Inflammatory macrophage treated with lipopolysaccharide for 4 hours (primary cell): Measurements from ENCODE around the gene MYOZ2.

ENCODE experiments used
- DNase-seq: peaks from one replicate; pipeline ENCODE4 v3.0.0-alpha.2; 2020

The MYOZ2 gene

DNA sequence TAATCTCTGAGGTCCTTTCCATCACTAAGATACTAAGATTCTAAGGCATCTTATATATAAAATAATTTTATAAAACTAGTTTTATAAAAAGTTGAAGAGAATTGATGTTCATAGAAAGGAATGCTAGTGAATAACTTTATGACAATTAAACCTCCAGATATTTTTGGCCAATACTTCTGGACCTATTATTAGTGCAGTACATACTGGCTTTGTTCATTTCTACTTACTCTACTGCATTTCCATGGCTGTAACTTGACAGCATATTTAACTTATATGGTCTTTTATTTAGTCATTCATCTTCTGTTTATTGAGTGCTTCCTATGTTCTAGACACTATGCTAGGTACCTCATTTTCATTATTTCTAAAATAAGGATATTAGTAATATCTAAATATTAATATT lies 70.1 kb downstream of the MYOZ2 start:
- no peak for DNase-seq

DNA sequence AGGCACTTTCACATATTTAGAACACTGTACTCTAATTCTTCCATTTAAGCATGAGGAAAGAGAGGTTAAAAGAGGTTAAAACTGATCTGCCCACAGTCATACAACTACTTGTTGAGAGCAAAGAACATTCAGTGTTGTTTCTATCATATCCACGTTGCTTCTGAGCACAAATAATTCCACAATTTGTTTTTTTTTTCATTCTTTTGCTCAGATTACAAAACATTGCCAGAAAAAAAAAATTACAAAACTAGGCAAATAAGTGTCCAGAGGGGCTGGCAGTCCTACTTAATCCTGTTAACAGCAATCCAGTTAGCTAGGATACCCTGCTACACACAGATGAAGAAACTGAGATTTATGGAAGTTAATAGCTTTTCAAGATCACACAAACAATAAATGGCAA lies 70.5 kb downstream of the MYOZ2 start:
- DNase-seq: no peak

DNA sequence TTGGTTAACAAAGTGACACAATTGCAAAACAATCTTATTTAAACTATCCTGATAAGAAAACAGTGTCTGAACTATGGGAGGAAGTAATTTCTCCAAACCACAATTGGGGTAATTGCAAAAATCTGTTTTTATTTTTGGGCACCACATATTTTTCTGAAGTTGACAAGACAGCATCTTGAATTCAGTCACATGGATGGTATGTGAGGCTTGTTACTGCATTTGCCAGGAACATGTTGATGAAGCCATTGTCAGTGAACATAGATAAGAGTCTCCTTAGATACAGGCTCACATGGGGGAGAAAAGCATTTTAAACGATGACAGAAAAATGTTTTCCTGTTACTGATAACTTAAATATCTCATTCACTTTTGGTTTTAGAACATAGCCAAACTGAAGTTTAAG lies 71.4 kb downstream of the MYOZ2 start:
- no peak for DNase-seq

DNA sequence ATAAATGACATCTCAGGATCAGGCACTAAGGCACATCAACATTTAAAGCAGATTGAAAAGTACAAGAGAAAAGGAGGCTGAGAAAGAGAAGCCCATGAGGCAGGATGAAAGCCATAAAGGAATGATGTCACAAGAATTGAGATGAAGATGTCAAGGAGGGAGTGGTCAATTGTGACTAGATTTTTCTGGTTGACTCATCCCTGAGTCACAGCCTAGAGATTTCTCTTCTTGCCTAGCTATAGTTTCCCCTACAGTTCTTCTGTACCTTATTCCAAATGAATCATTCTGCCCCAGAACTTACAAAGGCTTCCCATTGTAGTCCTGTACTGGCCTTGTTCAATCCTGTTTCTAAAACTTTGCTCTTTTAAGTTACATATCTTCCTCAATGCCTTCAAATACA lies 73.4 kb downstream of the MYOZ2 start:
- peak; percentile 93 for DNase-seq

DNA sequence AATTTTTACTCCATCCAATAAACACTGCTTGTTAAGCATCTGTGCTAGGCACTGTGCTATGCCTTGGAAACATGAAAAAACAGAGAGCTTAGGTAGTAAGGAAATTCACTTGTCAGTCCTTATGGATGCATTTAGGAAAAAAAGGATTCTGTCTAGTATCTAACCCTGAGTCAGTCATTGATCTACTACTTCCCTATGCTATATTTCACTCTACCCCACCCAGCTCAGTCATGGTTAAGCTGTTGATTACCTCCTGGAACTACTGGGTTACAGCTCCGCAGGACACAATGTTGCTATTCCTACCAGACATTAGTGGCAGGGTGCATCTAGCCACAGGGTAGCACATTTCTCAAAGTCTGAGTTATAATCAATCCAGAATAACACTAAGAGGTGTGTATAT lies 74.0 kb downstream of the MYOZ2 start:
- DNase-seq: peak; percentile 29

DNA sequence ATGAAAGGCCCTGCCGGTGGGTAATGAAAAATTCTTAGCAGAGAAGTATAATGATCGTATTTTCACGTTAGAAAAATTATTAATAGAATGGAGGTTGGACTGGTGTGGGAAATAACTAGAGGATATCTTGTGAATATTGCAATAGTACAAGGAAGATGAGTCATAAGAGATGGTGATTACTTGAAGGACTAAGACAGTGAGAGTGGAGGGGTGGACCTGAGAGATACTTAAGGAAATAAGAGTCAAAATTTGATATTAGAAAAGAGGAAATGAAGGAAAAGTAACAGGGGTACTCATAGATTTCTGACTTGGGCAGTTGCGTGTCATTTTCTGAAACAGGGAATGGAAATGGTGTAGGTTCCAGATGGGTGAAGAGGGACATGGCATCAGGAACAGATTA lies 75.1 kb downstream of the MYOZ2 start:
- peak; percentile 73 for DNase-seq

DNA sequence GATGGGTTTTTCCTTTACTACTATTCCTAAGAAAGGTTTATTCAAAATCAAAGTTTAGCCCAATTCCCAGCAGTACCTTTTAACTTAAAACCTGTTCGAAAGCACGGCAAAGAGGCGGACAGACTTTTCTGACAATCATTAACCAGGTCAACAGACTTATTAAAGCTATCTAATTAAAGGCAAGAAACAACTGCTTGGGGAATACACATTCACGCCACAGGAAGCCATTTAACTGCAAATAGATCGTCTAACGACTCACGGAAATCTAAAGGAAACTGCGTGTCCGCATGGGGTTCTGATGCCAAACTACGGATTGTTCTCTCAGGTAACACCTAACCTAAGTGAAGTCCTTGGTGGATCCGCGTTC lies 76.2 kb downstream of the MYOZ2 start:
- no peak for DNase-seq

DNA sequence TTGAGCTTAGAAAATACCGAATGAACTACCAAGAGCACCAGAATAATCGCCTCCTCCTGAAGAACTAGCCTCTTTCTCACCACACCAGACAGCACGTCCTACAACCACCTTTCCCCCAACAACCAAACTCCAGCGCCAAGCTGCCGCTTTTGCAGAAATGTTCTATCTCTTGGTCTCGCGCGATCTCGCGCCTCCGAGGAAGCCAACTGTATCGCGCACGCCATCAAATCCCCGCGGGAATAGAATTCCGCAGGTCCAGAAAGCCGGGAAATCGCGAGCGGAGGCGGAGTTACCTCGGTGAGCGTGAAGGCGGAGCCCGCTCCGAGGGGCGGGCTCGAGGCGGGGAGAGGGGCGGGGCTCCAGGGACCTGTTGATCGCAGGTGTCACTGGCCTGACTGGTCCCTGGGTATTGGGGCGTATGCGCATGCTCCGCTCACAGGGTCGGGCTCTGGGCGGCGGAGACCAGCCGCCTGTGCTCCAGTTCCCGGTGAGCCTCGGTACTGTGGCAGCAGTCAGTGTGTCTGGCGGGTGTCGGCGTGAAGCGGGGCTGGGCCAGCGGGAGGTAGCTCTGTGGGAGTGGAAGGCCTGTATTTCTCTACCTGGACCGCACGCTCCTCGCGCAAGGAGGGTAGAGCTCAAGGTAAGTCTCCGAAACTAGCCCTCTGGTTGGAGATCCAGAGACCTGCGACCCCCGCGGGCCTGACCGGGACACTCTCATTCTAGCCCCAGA lies 76.8 kb downstream of the MYOZ2 start, which contains the start of gene USP53:
USP53 (plus strand) TSS at position 480 of the 730 bp plus-strand sequence. CDS start 27,047 bp downstream, outside the sequence.
- DNase-seq: peak; percentile 88

DNA sequence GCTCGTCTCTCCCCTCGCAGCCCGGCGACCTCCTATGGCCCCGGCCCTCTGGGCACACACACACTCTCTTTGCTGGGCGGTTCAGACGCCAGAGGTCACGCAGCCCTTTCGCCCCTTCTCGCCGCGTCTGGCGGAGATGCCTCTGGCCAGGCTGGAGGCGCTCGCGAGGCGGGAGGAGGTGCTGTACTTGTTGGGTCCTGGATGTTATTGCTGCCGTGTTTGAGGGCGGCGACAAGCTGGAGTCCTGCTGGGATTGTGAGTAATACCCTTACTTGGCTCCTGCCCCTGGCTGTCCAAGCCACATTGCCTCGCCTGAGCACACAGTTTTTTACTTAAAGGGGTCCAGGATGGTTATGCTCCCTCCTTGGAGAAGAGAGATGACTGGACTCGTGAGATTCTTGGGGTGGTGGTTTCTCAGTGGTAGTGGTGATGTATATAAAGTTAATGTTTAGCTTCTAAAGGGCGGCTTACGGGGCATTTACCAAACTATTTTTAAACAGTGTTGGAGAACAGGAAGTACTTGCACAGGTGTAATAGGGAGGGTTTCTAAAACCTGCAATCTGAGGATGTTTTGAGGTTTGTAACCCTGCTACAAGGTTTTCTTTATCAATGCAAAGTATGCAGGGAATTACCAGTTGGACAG lies 77.5 kb downstream of the MYOZ2 start:
- peak; percentile 76 for DNase-seq

DNA sequence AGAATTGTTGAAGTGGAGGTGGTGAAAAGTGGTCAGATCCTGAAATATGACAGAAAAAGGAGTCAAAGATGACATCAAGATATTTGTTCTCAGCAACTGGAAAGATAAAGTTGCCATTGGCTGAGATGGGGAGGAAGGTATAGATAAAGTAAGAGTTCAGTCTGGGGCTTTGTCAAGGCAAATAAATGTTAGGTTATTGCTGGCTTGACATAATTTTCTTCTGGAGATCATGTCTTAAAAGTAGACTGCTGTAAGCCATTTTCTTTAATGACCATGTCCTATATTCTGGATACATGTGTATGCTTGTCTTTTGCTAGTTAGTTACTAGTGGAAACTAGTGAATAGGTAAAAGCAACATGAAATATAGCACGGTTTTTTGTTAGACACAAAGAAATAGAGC lies 82.5 kb downstream of the MYOZ2 start:
- DNase-seq: no peak

DNA sequence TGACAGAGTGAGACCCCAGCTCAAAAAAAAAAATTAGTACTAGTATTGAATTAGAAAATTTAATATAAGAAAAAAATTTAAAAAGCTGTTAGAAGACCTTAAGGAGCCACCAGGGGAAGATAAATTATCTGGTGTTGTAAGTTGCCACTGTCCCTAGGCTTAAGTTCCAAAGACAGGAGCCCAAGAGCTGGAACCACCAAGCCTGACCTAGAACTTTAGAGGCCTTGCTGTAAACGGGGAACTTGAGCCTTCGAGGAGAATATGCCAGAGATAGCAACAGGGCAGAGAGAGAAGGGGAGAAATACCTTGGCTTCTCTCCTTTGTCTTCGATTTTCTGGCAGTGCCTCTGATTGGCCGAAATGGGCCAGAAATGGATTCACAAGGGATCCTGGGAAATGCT lies 85.8 kb downstream of the MYOZ2 start:
- DNase-seq: no peak

DNA sequence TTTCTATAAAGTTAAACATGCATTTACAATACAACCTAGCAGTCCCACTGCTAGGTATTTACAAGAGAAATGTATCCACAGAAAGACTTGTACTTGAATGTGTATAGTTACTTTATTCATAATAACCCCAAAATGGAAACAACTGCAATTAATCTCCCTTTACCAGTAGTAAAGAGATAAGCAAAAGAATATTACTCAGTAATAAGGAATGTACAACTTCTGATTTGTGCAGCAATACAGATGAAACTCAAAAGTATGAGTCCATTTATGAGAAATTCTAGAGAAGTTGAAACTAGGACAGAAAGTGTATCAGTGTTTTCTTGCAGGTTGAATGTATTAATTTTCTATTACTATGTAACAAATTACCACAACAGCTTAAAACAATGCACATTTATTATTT lies 92.1 kb downstream of the MYOZ2 start:
- no peak for DNase-seq

DNA sequence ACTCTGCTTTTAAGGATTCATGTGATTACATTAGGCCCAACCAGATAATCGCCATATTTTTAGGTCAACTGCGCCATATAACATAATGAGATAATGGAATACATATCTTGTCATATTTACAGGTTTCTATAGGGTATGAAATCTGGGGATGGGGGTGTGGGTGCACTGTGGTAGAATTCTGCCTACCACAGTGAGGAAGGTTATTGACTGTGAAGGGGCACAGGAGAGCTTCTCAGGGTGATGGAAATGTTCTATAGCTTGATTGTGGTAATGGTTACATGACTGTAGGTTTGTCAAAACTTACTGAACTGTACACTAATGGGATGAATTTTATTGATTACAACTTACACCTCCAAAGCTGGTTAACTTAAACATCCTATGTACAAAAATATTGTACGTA lies 92.8 kb downstream of the MYOZ2 start:
- no peak for DNase-seq

DNA sequence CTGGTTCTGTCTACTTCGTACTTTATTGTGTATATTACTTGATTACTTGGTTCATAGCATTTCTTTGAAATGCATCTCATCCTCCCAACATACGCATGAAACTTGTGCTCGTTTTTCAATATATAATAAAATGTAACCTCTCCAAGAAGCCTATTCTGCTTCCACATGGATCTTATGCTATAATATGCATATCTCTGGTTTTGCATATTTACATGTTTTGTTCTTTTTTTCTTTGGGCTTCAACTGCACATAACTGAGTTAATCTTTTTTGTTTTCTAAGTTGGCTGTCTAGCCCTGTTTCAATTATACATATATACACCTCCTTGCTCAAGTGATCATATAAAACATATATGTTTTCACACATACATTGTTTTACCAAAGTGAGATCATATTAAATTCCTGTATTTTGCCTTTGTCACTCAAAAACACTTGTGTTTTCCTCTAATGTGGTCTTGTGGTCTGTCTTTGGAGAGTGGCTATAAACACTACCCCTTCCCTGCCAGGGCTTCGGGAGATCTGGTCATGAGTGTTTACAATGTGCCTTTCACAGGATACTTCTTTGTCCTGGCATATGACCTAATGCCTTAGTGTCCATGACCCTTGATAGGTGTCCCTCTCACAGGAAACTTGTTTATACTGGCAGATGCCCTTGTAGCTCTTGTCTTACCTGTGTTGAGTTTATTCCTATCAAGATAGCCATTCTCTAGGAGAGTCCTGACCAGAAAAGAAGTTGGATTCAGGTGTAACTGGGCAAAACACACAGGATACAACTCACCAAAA lies 94.5 kb downstream of the MYOZ2 start:
- no peak for DNase-seq

DNA sequence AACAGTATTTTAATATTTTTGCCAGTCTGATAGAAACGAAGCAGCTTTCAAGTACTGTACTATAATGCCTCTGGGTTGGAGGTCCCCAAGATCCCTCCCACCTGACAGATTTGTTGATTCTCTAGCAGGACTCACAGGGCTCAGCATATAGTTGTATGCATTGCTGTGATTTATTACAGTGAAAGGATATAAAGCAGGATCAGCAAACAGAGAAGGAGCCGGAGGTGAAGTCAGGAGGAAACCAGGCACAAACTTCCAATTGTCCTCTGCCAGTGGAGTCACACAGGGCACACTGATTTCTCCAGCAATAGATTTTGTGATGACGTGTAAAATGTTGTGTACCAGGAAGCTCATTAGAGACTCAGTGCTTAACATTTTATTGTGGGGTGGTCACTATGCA lies 95.9 kb downstream of the MYOZ2 start:
- no peak for DNase-seq

DNA sequence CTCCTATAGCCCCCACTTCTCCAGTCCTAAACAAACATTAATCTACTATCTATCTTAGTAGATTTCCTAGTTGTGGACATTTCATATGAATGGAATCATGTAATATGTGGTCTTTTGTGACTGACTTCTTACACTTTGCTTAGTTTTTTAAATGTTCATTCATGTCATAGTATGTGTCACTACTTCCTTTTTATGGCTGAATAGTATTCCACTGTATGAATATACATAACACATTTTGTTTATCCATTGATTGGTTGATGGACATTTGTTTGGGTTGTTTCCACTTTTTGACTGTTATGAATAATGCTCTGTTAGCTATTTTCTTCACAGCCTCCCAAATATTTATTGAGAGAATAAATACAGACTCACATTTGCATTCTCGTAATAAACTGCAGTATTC lies 96.7 kb downstream of the MYOZ2 start:
- no peak for DNase-seq

DNA sequence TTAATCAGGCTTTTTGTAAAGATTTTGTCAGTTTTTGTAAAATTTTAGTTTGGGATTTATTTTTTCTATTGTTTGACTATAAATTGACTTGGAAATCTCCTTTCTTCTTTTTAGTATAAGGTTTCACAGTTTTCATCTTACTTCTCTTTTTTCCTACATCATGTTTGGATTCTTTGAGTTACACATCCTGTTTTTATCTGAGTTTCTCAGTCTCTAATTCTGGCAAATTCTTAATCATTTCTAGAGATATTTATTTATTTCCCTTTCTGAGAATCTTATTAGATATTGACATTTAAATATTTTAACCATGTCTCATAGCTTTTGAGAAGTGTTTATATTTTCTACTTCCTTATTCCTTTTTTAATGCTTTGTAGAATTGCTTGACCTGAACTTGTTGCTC lies 97.6 kb downstream of the MYOZ2 start:
- peak; percentile 28 for DNase-seq

DNA sequence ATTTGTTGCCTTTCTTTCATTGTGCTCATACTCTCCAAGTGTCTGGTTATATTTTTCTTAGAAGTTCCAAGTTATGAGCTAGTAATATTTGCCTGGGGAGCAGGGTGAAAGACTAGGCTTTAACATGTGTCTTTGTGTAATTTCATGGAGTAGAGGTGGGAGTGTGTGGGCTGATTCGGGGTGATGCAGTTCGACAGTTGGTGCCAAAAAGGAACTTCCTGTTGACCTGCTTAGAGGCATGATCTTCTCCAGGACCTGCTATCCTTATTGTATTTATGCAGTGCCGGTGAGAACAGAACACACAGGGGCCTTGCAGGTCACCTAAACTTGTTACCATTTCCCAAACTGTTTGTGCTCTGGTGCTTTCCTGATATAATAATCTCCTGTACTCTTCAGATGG lies 98.1 kb downstream of the MYOZ2 start:
- peak; percentile 3 for DNase-seq

DNA sequence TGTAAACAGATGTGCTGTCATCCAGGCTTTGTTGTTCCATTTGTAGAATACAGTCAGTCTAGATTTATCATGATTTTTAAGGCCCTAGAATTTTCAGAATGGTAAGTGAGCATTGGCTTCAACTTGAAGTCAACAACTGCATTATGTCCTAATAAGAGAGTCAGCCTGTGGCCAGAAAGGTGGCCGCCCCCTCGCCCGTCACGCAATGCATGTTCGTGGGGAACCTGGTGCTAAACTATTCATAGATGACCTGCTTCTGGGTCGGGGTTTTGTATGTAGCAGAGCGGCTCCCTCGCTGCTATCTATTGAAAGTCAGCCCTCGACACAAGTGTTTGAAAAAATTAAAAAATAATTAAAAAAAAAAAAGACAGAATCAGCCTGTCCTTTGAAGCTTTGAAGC lies 101.6 kb downstream of the MYOZ2 start:
- no peak for DNase-seq
